ENCODE measurements around the gene LRP8.

LRP8 gene

GRCh38 chr1:53259932-53260331 is 67.9 kb downstream of the LRP8 start:
- Histone ChIP-seq H3K27ac (ENCODE audit: low read length) (no peak overlapping the region), H3K27me3 (ENCODE audit: insufficient read depth, low read length) (no peaks in the 10 kb centered on the region), H3K36me3 (ENCODE audit: insufficient read depth, low read depth, low read length) (peaks cover 100% of the 10 kb centered on the region), H3K4me3 (ENCODE audit: low read length) (no peak overlapping the region), H3K4me1 (ENCODE audit: insufficient read depth, low read length) (no peaks in the 10 kb centered on the region), H3K9ac (ENCODE audit: low read depth, low read length) (no peak overlapping the region), H3K9me3 (ENCODE audit: insufficient read depth, low read depth, low read length) (no peaks in the 10 kb centered on the region)

- Histone ChIP-seq H3K27me3 (ENCODE audit: insufficient read depth, low read length) (no peaks in the 10 kb centered on the region), H3K9ac (ENCODE audit: low read depth, low read length) (no peak overlapping the region), H3K4me3 (ENCODE audit: low read length) (no peak overlapping the region), H3K36me3 (ENCODE audit: insufficient read depth, low read depth, low read length) (peaks cover 100% of the 10 kb centered on the region), H3K9me3 (ENCODE audit: insufficient read depth, low read depth, low read length) (no peaks in the 10 kb centered on the region), H3K4me1 (ENCODE audit: insufficient read depth, low read length) (no peaks in the 10 kb centered on the region), H3K27ac (ENCODE audit: low read length) (no peak overlapping the region)
Measured at GRCh38 chr1:53258216-53258615, 69.7 kb downstream of the LRP8 start.

GRCh38 chr1:53257454-53258081 is 70.3 kb downstream of the LRP8 start:
- Histone ChIP-seq H3K4me1 (ENCODE audit: insufficient read depth, low read length) (no peaks in the 10 kb centered on the region), H3K9me3 (ENCODE audit: insufficient read depth, low read depth, low read length) (no peaks in the 10 kb centered on the region), H3K27me3 (ENCODE audit: insufficient read depth, low read length) (no peaks in the 10 kb centered on the region), H3K36me3 (ENCODE audit: insufficient read depth, low read depth, low read length) (peaks cover 98% of the 10 kb centered on the region), H3K4me3 (ENCODE audit: low read length) (no peak overlapping the region), H3K27ac (ENCODE audit: low read length) (no peak overlapping the region), H3K9ac (ENCODE audit: low read depth, low read length) (no peak overlapping the region)

- H3K27me3 ChIP-seq (ENCODE audit: insufficient read depth, low read length), result no peaks in the 10 kb centered on the region
- no peaks in the 10 kb centered on the region for H3K4me1 ChIP-seq (ENCODE audit: insufficient read depth, low read length)
- H3K9ac ChIP-seq (ENCODE audit: low read depth, low read length), result no peak overlapping the region
- H3K27ac ChIP-seq (ENCODE audit: low read length), result no peak overlapping the region
- no peaks in the 10 kb centered on the region for H3K9me3 ChIP-seq (ENCODE audit: insufficient read depth, low read depth, low read length)
- H3K4me3 ChIP-seq (ENCODE audit: low read length), result no peak overlapping the region
- peaks cover 97% of the 10 kb centered on the region for H3K36me3 ChIP-seq (ENCODE audit: insufficient read depth, low read depth, low read length)
Measured at GRCh38 chr1:53256511-53257453, 71.1 kb downstream of the LRP8 start.

- Histone ChIP-seq H3K27me3 (ENCODE audit: insufficient read depth, low read length) (no peaks in the 10 kb centered on the region), H3K27ac (ENCODE audit: low read length) (no peak overlapping the region), H3K9me3 (ENCODE audit: insufficient read depth, low read depth, low read length) (no peaks in the 10 kb centered on the region), H3K9ac (ENCODE audit: low read depth, low read length) (no peak overlapping the region), H3K4me1 (ENCODE audit: insufficient read depth, low read length) (no peaks in the 10 kb centered on the region), H3K4me3 (ENCODE audit: low read length) (no peak overlapping the region), H3K36me3 (ENCODE audit: insufficient read depth, low read depth, low read length) (peaks cover 96% of the 10 kb centered on the region)
Measured at GRCh38 chr1:53255031-53255430, 72.8 kb downstream of the LRP8 start.

GRCh38 chr1:53254011-53254640 is 73.7 kb downstream of the LRP8 start:
- H3K27ac ChIP-seq (ENCODE audit: low read length), result no peak overlapping the region
- peaks cover 96% of the 10 kb centered on the region for H3K36me3 ChIP-seq (ENCODE audit: insufficient read depth, low read depth, low read length)
- no peaks in the 10 kb centered on the region for H3K4me1 ChIP-seq (ENCODE audit: insufficient read depth, low read length)
- H3K9me3 ChIP-seq (ENCODE audit: insufficient read depth, low read depth, low read length), result no peaks in the 10 kb centered on the region
- no peak overlapping the region for H3K4me3 ChIP-seq (ENCODE audit: low read length)
- no peaks in the 10 kb centered on the region for H3K27me3 ChIP-seq (ENCODE audit: insufficient read depth, low read length)
- no peak overlapping the region for H3K9ac ChIP-seq (ENCODE audit: low read depth, low read length)

GRCh38 chr1:53250325-53250724 is 77.5 kb downstream of the LRP8 start:
- Histone ChIP-seq H3K4me3 (ENCODE audit: low read length) (no peak overlapping the region), H3K36me3 (ENCODE audit: insufficient read depth, low read depth, low read length) (peaks cover 96% of the 10 kb centered on the region), H3K27me3 (ENCODE audit: insufficient read depth, low read length) (no peaks in the 10 kb centered on the region), H3K9me3 (ENCODE audit: insufficient read depth, low read depth, low read length) (no peaks in the 10 kb centered on the region), H3K27ac (ENCODE audit: low read length) (no peak overlapping the region), H3K4me1 (ENCODE audit: insufficient read depth, low read length) (no peaks in the 10 kb centered on the region), H3K9ac (ENCODE audit: low read depth, low read length) (no peak overlapping the region)

GRCh38 chr1:53249706-53250105 is 78.2 kb downstream of the LRP8 start:
- Histone ChIP-seq H3K9me3 (ENCODE audit: insufficient read depth, low read depth, low read length) (no peaks in the 10 kb centered on the region), H3K4me3 (ENCODE audit: low read length) (no peak overlapping the region), H3K27me3 (ENCODE audit: insufficient read depth, low read length) (no peaks in the 10 kb centered on the region), H3K4me1 (ENCODE audit: insufficient read depth, low read length) (no peaks in the 10 kb centered on the region), H3K27ac (ENCODE audit: low read length) (no peak overlapping the region), H3K9ac (ENCODE audit: low read depth, low read length) (no peak overlapping the region), H3K36me3 (ENCODE audit: insufficient read depth, low read depth, low read length) (peaks cover 96% of the 10 kb centered on the region)

- Histone ChIP-seq H3K27me3 (ENCODE audit: insufficient read depth, low read length) (no peaks in the 10 kb centered on the region), H3K27ac (ENCODE audit: low read length) (no peak overlapping the region), H3K36me3 (ENCODE audit: insufficient read depth, low read depth, low read length) (peaks cover 73% of the 10 kb centered on the region), H3K4me1 (ENCODE audit: insufficient read depth, low read length) (no peaks in the 10 kb centered on the region), H3K4me3 (ENCODE audit: low read length) (no peak overlapping the region), H3K9me3 (ENCODE audit: insufficient read depth, low read depth, low read length) (no peaks in the 10 kb centered on the region), H3K9ac (ENCODE audit: low read depth, low read length) (no peak overlapping the region)
Measured at GRCh38 chr1:53246261-53247134, 81.4 kb downstream of the LRP8 start.

- H3K4me1 ChIP-seq (ENCODE audit: insufficient read depth, low read length), result no peaks in the 10 kb centered on the region
- no peak overlapping the region for H3K9ac ChIP-seq (ENCODE audit: low read depth, low read length)
- H3K27ac ChIP-seq (ENCODE audit: low read length), result no peak overlapping the region
- no peaks in the 10 kb centered on the region for H3K27me3 ChIP-seq (ENCODE audit: insufficient read depth, low read length)
- H3K36me3 ChIP-seq (ENCODE audit: insufficient read depth, low read depth, low read length), result peaks cover 49% of the 10 kb centered on the region
- H3K9me3 ChIP-seq (ENCODE audit: insufficient read depth, low read depth, low read length), result no peaks in the 10 kb centered on the region
- H3K4me3 ChIP-seq (ENCODE audit: low read length), result no peak overlapping the region
Measured at GRCh38 chr1:53244141-53244540, 83.7 kb downstream of the LRP8 start.

GRCh38 chr1:53242381-53242780 is 85.5 kb downstream of the LRP8 start:
- peaks cover 31% of the 10 kb centered on the region for H3K36me3 ChIP-seq (ENCODE audit: insufficient read depth, low read depth, low read length)
- H3K27me3 ChIP-seq (ENCODE audit: insufficient read depth, low read length), result no peaks in the 10 kb centered on the region
- no peaks in the 10 kb centered on the region for H3K9me3 ChIP-seq (ENCODE audit: insufficient read depth, low read depth, low read length)
- H3K9ac ChIP-seq (ENCODE audit: low read depth, low read length), result no peak overlapping the region
- no peaks in the 10 kb centered on the region for H3K4me1 ChIP-seq (ENCODE audit: insufficient read depth, low read length)
- no peak overlapping the region for H3K4me3 ChIP-seq (ENCODE audit: low read length)
- no peak overlapping the region for H3K27ac ChIP-seq (ENCODE audit: low read length)

All from iPS-20b (cell line).